ENCODE measurements around the gene CD22.

The CD22 gene

DNA sequence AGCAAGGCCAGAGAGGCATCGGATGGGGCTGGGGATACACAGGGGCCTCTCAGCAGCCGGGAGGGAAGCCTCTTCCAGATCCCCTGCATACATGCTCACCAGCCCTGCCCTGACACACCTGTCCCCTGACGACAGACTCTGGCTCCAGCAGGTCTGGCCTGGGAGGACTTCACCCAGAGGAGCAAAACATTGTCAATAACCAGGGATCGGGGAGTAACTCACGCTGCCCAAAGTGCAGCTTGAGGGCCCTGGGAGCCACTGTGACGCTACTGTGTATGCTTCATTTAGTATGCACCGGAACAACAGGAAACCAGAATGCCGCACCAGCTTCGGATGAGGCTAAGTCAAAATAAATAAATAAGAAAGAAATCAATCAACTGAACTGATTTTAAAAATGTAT, 12.4 kb upstream of the CD22 start:
- Histone ChIP-seq H3K27me3 (ENCODE audit: insufficient read depth, poor library complexity, severe bottlenecking) (no peaks in the 10 kb centered on the region), H3K4me3 (ENCODE audit: severe bottlenecking) (no peak overlapping the region), H3K4me1 (ENCODE audit: insufficient read depth, poor library complexity, severe bottlenecking) (peaks cover 11% of the 10 kb centered on the region), H3K36me3 (ENCODE audit: low read depth) (no peaks in the 10 kb centered on the region), H3K9me3 (ENCODE audit: severe bottlenecking) (no peaks in the 10 kb centered on the region), H3K27ac (ENCODE audit: poor library complexity, severe bottlenecking) (no peak overlapping the region)
- DNase-seq (ENCODE audit: low spot score) (no peak), ATAC-seq (ENCODE audit: low read depth) (no peak)
- TF ChIP-seq, protein P1, sequence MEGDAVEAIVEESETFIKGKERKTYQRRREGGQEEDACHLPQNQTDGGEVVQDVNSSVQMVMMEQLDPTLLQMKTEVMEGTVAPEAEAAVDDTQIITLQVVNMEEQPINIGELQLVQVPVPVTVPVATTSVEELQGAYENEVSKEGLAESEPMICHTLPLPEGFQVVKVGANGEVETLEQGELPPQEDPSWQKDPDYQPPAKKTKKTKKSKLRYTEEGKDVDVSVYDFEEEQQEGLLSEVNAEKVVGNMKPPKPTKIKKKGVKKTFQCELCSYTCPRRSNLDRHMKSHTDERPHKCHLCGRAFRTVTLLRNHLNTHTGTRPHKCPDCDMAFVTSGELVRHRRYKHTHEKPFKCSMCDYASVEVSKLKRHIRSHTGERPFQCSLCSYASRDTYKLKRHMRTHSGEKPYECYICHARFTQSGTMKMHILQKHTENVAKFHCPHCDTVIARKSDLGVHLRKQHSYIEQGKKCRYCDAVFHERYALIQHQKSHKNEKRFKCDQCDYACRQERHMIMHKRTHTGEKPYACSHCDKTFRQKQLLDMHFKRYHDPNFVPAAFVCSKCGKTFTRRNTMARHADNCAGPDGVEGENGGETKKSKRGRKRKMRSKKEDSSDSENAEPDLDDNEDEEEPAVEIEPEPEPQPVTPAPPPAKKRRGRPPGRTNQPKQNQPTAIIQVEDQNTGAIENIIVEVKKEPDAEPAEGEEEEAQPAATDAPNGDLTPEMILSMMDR (IDR thresholded peaks at IDR 0.05; ENCODE audit: poor library complexity, severe bottlenecking): no peak

DNA sequence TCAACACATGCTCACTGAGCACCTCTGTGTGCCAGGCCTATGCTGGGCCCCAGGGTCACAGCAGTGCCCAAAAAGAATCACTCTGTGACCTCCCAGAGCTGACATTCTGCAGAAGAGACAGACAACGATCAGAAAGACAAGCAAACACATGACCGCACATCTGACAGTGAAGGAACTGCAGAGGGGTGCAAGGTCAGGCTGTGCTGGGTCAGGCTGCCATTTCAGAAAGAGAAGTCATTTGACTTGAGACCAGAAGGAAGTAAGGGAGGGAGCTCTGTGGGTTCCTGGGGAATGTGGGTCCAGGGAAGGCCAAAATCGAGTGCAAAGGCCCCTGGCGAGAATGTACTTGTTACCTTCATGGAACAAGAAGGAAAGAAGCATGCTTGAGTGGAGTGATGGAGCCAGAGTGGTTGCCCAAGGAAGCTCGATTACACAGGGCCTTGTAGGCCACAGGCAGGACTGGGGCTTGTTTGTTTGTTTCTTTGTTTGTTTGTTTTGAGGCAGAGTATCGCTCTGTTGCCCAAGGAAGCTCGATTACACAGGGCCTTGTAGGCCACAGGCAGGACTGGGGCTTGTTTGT, 11.4 kb upstream of the CD22 start:
- DNase-seq (ENCODE audit: low spot score): no peak
- H3K9me3 ChIP-seq (ENCODE audit: severe bottlenecking): no peaks in the 10 kb centered on the region
- TF ChIP-seq, protein P1 (IDR thresholded peaks at IDR 0.05; ENCODE audit: poor library complexity, severe bottlenecking): no peak
- ATAC-seq (ENCODE audit: low read depth): no peak
- H3K27me3 ChIP-seq (ENCODE audit: insufficient read depth, poor library complexity, severe bottlenecking): no peaks in the 10 kb centered on the region
- no peak overlapping the region for H3K4me3 ChIP-seq (ENCODE audit: severe bottlenecking)
- H3K4me1 ChIP-seq (ENCODE audit: insufficient read depth, poor library complexity, severe bottlenecking): peaks cover 11% of the 10 kb centered on the region
- H3K36me3 ChIP-seq (ENCODE audit: low read depth): no peaks in the 10 kb centered on the region
- no peak overlapping the region for H3K27ac ChIP-seq (ENCODE audit: poor library complexity, severe bottlenecking)

DNA sequence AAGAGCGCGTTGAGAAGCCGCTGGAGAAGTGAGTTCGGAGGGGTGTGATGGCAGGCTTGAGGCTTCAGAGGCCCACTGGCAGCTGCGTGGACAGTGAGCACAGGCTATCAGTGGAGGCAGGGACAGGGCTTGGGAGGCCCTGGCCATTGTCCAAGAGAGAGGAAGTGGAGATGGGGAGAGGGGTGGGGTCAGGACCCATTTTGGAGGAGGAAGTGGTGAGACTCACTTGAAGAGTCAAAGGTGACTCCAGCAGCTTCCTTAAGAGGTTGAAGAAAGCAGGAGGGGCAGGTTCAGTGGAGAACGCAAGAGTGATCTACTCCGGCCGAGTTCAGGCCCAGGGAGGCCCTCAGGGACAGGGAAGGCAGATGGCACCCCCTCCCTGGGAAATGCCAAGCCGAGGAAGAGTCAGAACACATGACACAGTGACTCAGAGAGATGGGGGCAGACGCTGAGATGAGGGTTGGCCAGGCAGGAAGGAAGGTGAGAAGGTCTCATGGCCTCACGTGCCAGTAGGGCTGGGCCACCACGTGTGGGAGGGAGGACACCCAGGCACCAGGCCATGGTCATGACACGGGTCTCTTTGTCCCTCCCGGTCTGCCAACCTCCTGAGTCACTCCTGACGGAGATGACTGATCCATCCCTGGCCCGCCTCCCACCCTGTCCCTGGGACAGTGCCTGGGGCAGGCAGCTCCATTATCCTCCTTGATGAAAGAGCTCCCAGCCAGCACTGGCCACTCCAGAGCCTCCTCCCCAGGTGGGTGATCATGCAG, 10.1 kb upstream of the CD22 start:
- no peak overlapping the region for H3K4me3 ChIP-seq (ENCODE audit: severe bottlenecking)
- ATAC-seq (ENCODE audit: low read depth) (peak; percentile 89), DNase-seq (ENCODE audit: low spot score) (peak; percentile 86)
- H3K36me3 ChIP-seq (ENCODE audit: low read depth): no peaks in the 10 kb centered on the region
- H3K27me3 ChIP-seq (ENCODE audit: insufficient read depth, poor library complexity, severe bottlenecking): no peaks in the 10 kb centered on the region
- no peaks in the 10 kb centered on the region for H3K9me3 ChIP-seq (ENCODE audit: severe bottlenecking)
- TF ChIP-seq, protein P1 (IDR thresholded peaks at IDR 0.05; ENCODE audit: poor library complexity, severe bottlenecking): no peak
- peaks cover 6% of the 10 kb centered on the region for H3K4me1 ChIP-seq (ENCODE audit: insufficient read depth, poor library complexity, severe bottlenecking)
- H3K27ac ChIP-seq (ENCODE audit: poor library complexity, severe bottlenecking): peak overlapping the region; percentile 22

DNA sequence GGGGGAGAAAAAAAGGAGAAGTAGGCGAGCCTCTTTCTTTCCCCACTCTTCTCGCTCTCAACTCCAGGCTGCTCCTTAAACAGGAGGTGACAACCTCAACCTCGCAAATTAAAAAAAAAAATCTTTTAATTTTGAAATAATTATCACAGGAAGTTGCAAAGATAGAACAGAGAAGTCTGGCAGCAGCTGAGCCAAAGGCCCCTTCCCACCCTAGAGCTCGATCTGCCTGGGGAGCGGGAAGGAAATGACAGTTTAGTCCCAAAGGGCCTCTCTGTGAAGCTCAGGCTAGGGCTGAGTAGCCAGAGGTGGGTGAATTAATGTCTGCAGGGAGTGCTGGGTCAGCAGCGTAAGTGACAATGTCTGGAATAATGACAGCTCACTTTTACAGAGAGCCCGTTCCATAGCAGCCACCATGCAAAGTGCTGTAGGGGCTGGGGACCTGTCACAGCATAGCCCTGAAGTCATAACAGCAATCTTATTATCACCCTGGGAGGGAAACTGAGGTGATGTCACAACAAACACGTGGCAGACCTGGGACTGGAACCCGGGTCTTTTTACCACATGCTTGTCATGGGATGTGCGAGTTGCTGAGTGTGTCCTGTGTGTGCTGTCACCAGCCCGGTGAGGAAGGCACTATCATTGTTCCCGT, 8.8 kb upstream of the CD22 start:
- H3K4me3 ChIP-seq (ENCODE audit: severe bottlenecking): no peak overlapping the region
- H3K36me3 ChIP-seq (ENCODE audit: low read depth): no peaks in the 10 kb centered on the region
- no peak for ATAC-seq (ENCODE audit: low read depth)
- TF ChIP-seq, protein P1 (IDR thresholded peaks at IDR 0.05; ENCODE audit: poor library complexity, severe bottlenecking): no peak
- DNase-seq (ENCODE audit: low spot score): no peak
- peaks cover 5% of the 10 kb centered on the region for H3K4me1 ChIP-seq (ENCODE audit: insufficient read depth, poor library complexity, severe bottlenecking)
- H3K27ac ChIP-seq (ENCODE audit: poor library complexity, severe bottlenecking): no peak overlapping the region
- no peaks in the 10 kb centered on the region for H3K9me3 ChIP-seq (ENCODE audit: severe bottlenecking)
- H3K27me3 ChIP-seq (ENCODE audit: insufficient read depth, poor library complexity, severe bottlenecking): no peaks in the 10 kb centered on the region
